GM23248 (cell line): Measurements from ENCODE around the gene ASIP.

Experiments
- EZH2 ChIP-seq: fragments of 200-600 bp; sonication (generic); IDR thresholded peaks from 2 replicates; pipeline ENCODE4 v1.6.1; 2018; ENCODE audit warnings: antibody characterized with exemption, mild to moderate bottlenecking; ENCODE audit not compliant: insufficient read depth, poor library complexity, severe bottlenecking
- EZH2phosphoT487 ChIP-seq: fragments of 200-600 bp; sonication (generic); IDR thresholded peaks from 2 replicates; pipeline ENCODE4 v1.6.1; 2018; ENCODE audit warnings: antibody characterized with exemption, moderate library complexity, mild to moderate bottlenecking, low read depth; ENCODE audit not compliant: insufficient read depth

DNA sequence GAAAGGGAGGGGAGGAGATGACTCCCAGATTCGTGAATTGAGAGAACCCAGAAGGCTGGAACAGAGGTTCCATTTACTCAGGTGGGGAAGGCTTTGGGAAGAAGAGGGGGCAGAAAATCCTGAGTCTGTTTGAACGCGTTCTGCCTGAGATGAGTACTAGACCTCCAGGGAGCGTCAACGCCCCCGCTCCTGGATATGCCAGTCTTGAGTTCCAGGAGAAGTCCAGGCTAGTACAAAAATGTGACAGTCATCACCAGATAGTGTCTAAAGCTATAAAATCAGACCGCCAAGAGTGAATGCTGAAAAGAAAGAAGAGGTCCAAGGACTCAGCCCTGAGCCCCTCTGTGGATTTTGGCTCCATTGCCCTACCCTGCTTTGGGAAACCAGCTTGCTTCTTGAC lies 53.3 kb downstream of the ASIP start:
- TF ChIP-seq EZH2 = no peak
- no peak for TF ChIP-seq EZH2phosphoT487
